HEK293T (cell line): ENCODE data around the gene DPP7.
"Not testable (repeated sequence)": the region's sequence is repeated elsewhere in the genome, so short reads cannot be mapped to it uniquely, and the experiment has no call there.

Experiments
- FOXK2 ChIP-seq: fragments of 450-650 bp; IDR thresholded peaks from 2 replicates; pipeline ENCODE4 v1.6.1; 2016; ENCODE audit warnings: mild to moderate bottlenecking
- FOXM1 ChIP-seq: fragments of 450-650 bp; IDR thresholded peaks from 2 replicates; pipeline ENCODE4 v1.6.1; 2017; ENCODE audit warnings: mild to moderate bottlenecking, borderline replicate concordance
- L3MBTL2 ChIP-seq: fragments of 450-650 bp; conservative IDR thresholded peaks from 2 replicates; pipeline ENCODE4 v1.6.1; 2016; ENCODE audit warnings: mild to moderate bottlenecking
- NFRKB ChIP-seq: fragments of 450-650 bp; IDR thresholded peaks from 2 replicates; pipeline ENCODE4 v1.6.1; 2016; ENCODE audit warnings: mild to moderate bottlenecking, moderate library complexity
- SP1 ChIP-seq: fragments of 450-650 bp; IDR thresholded peaks from 2 replicates; pipeline ENCODE4 v1.6.1; 2017
- SUZ12 ChIP-seq: fragments of 450-650 bp; IDR thresholded peaks from 2 replicates; pipeline ENCODE4 v1.6.1; 2016; ENCODE audit warnings: mild to moderate bottlenecking
- TARDBP ChIP-seq: fragments of 450-650 bp; IDR thresholded peaks from 2 replicates; pipeline ENCODE4 v1.6.1; 2016

DNA sequence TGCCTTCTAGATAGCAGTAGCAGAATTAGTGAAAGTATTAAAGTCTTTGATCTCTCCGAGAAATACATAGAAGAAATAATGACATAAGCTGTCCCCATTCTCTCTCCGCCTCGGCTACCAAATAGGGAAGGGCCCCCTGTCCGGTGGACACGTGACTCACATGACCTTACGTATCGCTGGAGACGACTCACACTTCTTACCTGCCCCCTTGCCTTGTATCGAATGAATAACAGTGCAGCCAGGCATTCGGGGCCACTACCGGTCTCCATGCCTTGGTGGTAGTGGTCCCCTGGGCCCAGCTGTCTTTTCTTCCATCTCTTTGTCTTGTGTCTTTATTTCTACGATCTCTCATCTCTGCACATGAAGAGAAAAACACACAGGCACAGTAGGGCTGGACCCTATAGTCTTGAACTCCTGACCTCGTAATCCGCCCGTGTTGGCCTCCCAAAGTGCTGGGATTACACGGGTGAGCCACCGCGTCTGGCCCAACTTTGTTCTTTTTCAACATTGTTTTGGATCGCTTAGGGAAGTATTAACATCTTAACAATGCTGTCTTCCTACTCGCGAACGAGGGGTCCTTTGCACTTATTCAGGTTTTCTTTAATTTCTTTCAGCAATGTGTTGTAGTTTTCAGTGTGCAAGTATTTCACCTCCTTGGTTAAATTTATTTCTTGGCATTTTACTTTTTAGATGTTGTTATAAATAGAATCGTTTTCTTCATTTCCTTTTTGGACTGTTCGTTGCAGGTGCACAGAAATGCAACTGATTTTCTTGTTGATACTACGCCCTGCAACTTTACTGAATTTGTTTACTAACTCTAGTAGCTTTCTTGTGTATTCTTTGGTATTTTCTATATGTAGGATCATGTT lies 7.6 kb upstream of the DPP7 start:
- TF ChIP-seq FOXM1, SUZ12, L3MBTL2, FOXK2, SP1, TARDBP, NFRKB: not testable (repeated sequence)
